Osteocyte (in vitro differentiated cells): ENCODE measurements around the gene LINS1. TPM values are rescaled to one million over a fixed set of nuclear protein-coding genes. Genes with fewer than 3 reads are reported as not detected.

ENCODE experiments used
- DNase-seq: peaks from one replicate; pipeline ENCODE4 v3.0.0; 2021; ENCODE audit warnings: mixed read lengths; ENCODE audit not compliant: unreplicated experiment; ENCODE audit errors: extremely low spot score
- H3K27ac Mint-ChIP-seq: one replicate; pipeline ENCODE4 v1.8.0; 2021; ENCODE audit warnings: mild to moderate bottlenecking, mixed read lengths; ENCODE audit not compliant: unreplicated experiment
- H3K27me3 Mint-ChIP-seq: one replicate; pipeline ENCODE4 v1.8.0; 2021; ENCODE audit warnings: mixed read lengths; ENCODE audit not compliant: unreplicated experiment
- H3K36me3 Mint-ChIP-seq: one replicate; pipeline ENCODE4 v1.8.0; 2021; ENCODE audit warnings: mixed read lengths; ENCODE audit not compliant: unreplicated experiment
- H3K4me1 Mint-ChIP-seq: one replicate; pipeline ENCODE4 v1.8.0; 2021; ENCODE audit warnings: mixed read lengths; ENCODE audit not compliant: unreplicated experiment
- H3K4me3 Mint-ChIP-seq: one replicate; pipeline ENCODE4 v1.8.0; 2021; ENCODE audit warnings: mild to moderate bottlenecking, moderate library complexity, mixed read lengths; ENCODE audit not compliant: unreplicated experiment
- H3K9me3 Mint-ChIP-seq: one replicate; pipeline ENCODE4 v1.8.0; 2021; ENCODE audit warnings: mixed read lengths; ENCODE audit not compliant: unreplicated experiment
- CTCF ChIP-seq: fragments of 200-600 bp; sonication (generic); IDR thresholded peaks from 2 replicates; pipeline ENCODE4 v1.5.0; 2021; ENCODE audit warnings: antibody characterized with exemption, mild to moderate bottlenecking, moderate library complexity
- total RNA-seq: library from RNA; stranded (reverse); gene quantifications from 2 replicates; pipeline ENCODE4 v1.2.1, GENCODE V29; 2021

The LINS1 gene
- total RNA-seq, 1 donor from 2014 or later = 9.7 TPM

GRCh38 chr15:100544946-100545345, 57.0 kb downstream of the LINS1 start:
- TF ChIP-seq CTCF = no peak
- Mint-ChIP-seq H3K9me3 (no peaks in the 10 kb centered on the region), H3K36me3 (no peaks in the 10 kb centered on the region), H3K4me1 (no peaks in the 10 kb centered on the region), H3K27me3 (no peaks in the 10 kb centered on the region), H3K27ac (no peak overlapping the region), H3K4me3 (no peak overlapping the region)
- no peak for DNase-seq

GRCh38 chr15:100544338-100544841, 57.6 kb downstream of the LINS1 start:
- no peaks in the 10 kb centered on the region for H3K9me3 Mint-ChIP-seq
- peak; percentile 85 for DNase-seq
- TF ChIP-seq CTCF = no peak
- H3K4me3 Mint-ChIP-seq = no peak overlapping the region
- H3K27ac Mint-ChIP-seq = no peak overlapping the region
- no peaks in the 10 kb centered on the region for H3K4me1 Mint-ChIP-seq
- H3K27me3 Mint-ChIP-seq = no peaks in the 10 kb centered on the region
- no peaks in the 10 kb centered on the region for H3K36me3 Mint-ChIP-seq

- TF ChIP-seq CTCF = no peak
- DNase-seq = no peak
Measured at GRCh38 chr15:100542290-100542689, 59.7 kb downstream of the LINS1 start.

GRCh38 chr15:100537331-100537730, 64.7 kb downstream of the LINS1 start:
- H3K4me1 Mint-ChIP-seq = no peaks in the 10 kb centered on the region
- no peak for DNase-seq
- no peak overlapping the region for H3K27ac Mint-ChIP-seq
- no peak for TF ChIP-seq CTCF
- no peaks in the 10 kb centered on the region for H3K36me3 Mint-ChIP-seq
- H3K27me3 Mint-ChIP-seq = peaks cover 2% of the 10 kb centered on the region
- H3K4me3 Mint-ChIP-seq = no peak overlapping the region
- H3K9me3 Mint-ChIP-seq = no peaks in the 10 kb centered on the region

More at GRCh38 chr15:100542290-100542689, 59.7 kb downstream of the LINS1 start:
- Mint-ChIP-seq H3K9me3 (no peaks in the 10 kb centered on the region), H3K27me3 (no peaks in the 10 kb centered on the region), H3K4me1 (no peaks in the 10 kb centered on the region), H3K27ac (no peak overlapping the region), H3K4me3 (no peak overlapping the region), H3K36me3 (no peaks in the 10 kb centered on the region)

GRCh38 chr15:100536733-100537132, 65.3 kb downstream of the LINS1 start:
- Mint-ChIP-seq H3K27ac (no peak overlapping the region), H3K36me3 (no peaks in the 10 kb centered on the region), H3K27me3 (peaks cover 2% of the 10 kb centered on the region), H3K4me3 (no peak overlapping the region), H3K4me1 (no peaks in the 10 kb centered on the region), H3K9me3 (no peaks in the 10 kb centered on the region)
- no peak for TF ChIP-seq CTCF
- DNase-seq = no peak
